ENCODE data around the gene EBLN2. TPM values are rescaled to one million over a fixed set of nuclear protein-coding genes. Genes with fewer than 3 reads are reported as not detected.

EBLN2 gene
- total RNA-seq (2014; rRNA removed; shearing (Covaris generic)) (9.3 and 9.9 TPM in 2 replicates), polyA plus RNA-seq (2016; fragmentation: Nextera tagmentation; extraction: Ambion mirVana) (4.7 and 5.1 TPM in 2 replicates)
- long read RNA-seq, partial matches to known transcripts: 0 of 1 reads
- long read RNA-seq, other reads (novel, unspliced or antisense): 0 of 1 reads

DNA sequence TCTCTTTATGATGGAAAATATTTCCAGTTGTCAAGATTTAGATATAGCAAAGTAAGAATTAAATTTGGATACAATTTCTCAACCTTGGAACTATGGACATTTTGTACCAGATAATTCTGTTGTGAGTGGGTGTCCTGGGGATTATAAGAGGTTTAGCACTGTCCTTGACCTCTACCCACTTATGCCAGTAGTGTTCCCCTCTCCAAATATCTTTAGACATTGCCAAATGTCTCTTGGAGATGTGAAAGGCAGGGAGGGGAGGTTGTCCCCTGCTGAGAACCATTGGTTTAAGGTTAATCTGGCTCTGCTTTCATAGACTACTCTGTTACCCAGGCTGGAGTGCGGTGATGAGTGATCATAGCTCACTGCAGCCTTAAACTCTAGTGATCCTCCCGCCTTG lies at the start of gene EBLN2:
Gene EBLN2, plus strand, starts transcription at position 244 of the 400 bp plus-strand sequence. CDS start 423 bp downstream, outside the sequence.
- Histone ChIP-seq H3K4me1 (ENCODE audit: insufficient read depth) (no peaks in the 10 kb centered on the region), H2AFZ (no peak within 1 kb of the TSS), H3K27me3 (ENCODE audit: insufficient read depth) (no peaks in the 10 kb centered on the region), H3K4me2 (no peak within 1 kb of the TSS), H4K20me1 (replicated peaks; ENCODE audit: insufficient read depth) (peaks cover 17% of the 10 kb centered on the region; the same call in 1 of the 2 replicates), H3F3A (replicated peaks; ENCODE audit: low read depth) (no peaks in the 10 kb centered on the region), H3K36me3 (ENCODE audit: insufficient read depth) (peaks cover 22% of the 10 kb centered on the region; the same call in 1 of the 2 replicates), H3K27ac (ENCODE audit: low read depth) (no peak within 1 kb of the TSS; the same call in 1 of the 2 replicates), H3K79me2 (replicated peaks; ENCODE audit: insufficient read depth) (peaks cover 12% of the 10 kb centered on the region), H3K9me2 (ENCODE audit: insufficient read depth) (no peaks in the 10 kb centered on the region), H3K4me3 (no peak within 1 kb of the TSS)
- DNase-seq (ENCODE audit: low spot score) (no peak), ATAC-seq (no peak)
- H3K9me3 Mint-ChIP-seq: no peaks in the 10 kb centered on the region
- no peak within 1 kb of the TSS for H3K4me3 Mint-ChIP-seq
- H3K27ac Mint-ChIP-seq: peak within 1 kb of the TSS; percentile 83
- peaks cover 5% of the 10 kb centered on the region; the same call in 2 of the 3 replicates for H3K4me1 Mint-ChIP-seq
- H3K36me3 Mint-ChIP-seq (ENCODE audit: low read depth): peaks cover 65% of the 10 kb centered on the region
- H3K27me3 Mint-ChIP-seq (ENCODE audit: insufficient read depth, low read depth, poor library complexity): no peaks in the 10 kb centered on the region
- TF ChIP-seq EZH2phosphoT487 (IDR thresholded peaks at IDR 0.05; ENCODE audit: unreplicated experiment) (no peak), STAT1 (IDR thresholded peaks at IDR 0.05; ENCODE audit: unreplicated experiment) (no peak), NANOG (IDR thresholded peaks at IDR 0.05; ENCODE audit: borderline replicate concordance) (no peak), ZNF331 (CRISPR knock-in tag; IDR thresholded peaks at IDR 0.05; ENCODE audit: low read depth) (no peak)
- TF ChIP-seq, protein P1, sequence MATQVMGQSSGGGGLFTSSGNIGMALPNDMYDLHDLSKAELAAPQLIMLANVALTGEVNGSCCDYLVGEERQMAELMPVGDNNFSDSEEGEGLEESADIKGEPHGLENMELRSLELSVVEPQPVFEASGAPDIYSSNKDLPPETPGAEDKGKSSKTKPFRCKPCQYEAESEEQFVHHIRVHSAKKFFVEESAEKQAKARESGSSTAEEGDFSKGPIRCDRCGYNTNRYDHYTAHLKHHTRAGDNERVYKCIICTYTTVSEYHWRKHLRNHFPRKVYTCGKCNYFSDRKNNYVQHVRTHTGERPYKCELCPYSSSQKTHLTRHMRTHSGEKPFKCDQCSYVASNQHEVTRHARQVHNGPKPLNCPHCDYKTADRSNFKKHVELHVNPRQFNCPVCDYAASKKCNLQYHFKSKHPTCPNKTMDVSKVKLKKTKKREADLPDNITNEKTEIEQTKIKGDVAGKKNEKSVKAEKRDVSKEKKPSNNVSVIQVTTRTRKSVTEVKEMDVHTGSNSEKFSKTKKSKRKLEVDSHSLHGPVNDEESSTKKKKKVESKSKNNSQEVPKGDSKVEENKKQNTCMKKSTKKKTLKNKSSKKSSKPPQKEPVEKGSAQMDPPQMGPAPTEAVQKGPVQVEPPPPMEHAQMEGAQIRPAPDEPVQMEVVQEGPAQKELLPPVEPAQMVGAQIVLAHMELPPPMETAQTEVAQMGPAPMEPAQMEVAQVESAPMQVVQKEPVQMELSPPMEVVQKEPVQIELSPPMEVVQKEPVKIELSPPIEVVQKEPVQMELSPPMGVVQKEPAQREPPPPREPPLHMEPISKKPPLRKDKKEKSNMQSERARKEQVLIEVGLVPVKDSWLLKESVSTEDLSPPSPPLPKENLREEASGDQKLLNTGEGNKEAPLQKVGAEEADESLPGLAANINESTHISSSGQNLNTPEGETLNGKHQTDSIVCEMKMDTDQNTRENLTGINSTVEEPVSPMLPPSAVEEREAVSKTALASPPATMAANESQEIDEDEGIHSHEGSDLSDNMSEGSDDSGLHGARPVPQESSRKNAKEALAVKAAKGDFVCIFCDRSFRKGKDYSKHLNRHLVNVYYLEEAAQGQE (IDR thresholded peaks at IDR 0.05; ENCODE audit: unreplicated experiment): no peak

DNA sequence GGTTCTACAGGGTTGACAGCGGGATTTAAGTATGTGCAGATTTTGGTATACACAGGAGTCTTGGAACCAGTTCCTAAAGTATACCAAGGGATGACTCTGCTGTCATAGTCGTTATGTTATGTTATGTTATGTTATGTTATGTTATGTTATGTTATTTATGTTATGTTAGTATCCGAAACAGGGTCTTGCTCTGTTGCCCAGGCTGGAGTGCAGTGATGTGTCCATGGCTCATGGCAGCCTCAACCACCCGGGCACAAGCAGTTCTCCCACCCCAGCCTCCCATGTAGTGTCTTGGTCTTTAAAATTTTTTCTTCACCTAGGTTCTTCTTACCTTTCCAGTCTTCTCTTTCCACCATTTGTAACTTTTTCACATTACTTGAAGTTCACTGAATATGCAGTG lies 43.2 kb upstream of the EBLN2 start:
- H3K36me3 Mint-ChIP-seq (ENCODE audit: low read depth): peaks cover 17% of the 10 kb centered on the region; the same call in 2 of the 3 replicates
- TF ChIP-seq EZH2 (IDR thresholded peaks at IDR 0.05; ENCODE audit: low read depth, unreplicated experiment) (no peak), ZNF114 (CRISPR knock-in tag; IDR thresholded peaks at IDR 0.05) (no peak), POLR2AphosphoS5 (IDR thresholded peaks at IDR 0.05; ENCODE audit: low read depth) (no peak), JUNB (IDR thresholded peaks at IDR 0.05; ENCODE audit: unreplicated experiment) (no peak)
- TF ChIP-seq, protein P1 (IDR thresholded peaks at IDR 0.05; ENCODE audit: unreplicated experiment): no peak

More for the DNA sequence above, 43.2 kb upstream of the EBLN2 start:
- peaks cover 21% of the 10 kb centered on the region for H3K4me1 ChIP-seq (ENCODE audit: insufficient read depth)
- H3K79me2 ChIP-seq (replicated peaks; ENCODE audit: insufficient read depth): no peaks in the 10 kb centered on the region; the same call in 1 of the 2 replicates
- H3K27me3 ChIP-seq (ENCODE audit: insufficient read depth): no peaks in the 10 kb centered on the region
- DNase-seq (ENCODE audit: low spot score): no peak
- H4K20me1 ChIP-seq (replicated peaks; ENCODE audit: insufficient read depth): peaks cover 74% of the 10 kb centered on the region
- H3K4me1 Mint-ChIP-seq: peaks cover 30% of the 10 kb centered on the region; the same call in 2 of the 3 replicates
- no peaks in the 10 kb centered on the region for H3K36me3 ChIP-seq (ENCODE audit: insufficient read depth)
- no peak overlapping the region for H2AFZ ChIP-seq
- peaks cover 2% of the 10 kb centered on the region for H3K27me3 Mint-ChIP-seq (ENCODE audit: insufficient read depth, low read depth, poor library complexity)
- H3K9me2 ChIP-seq (ENCODE audit: insufficient read depth): no peaks in the 10 kb centered on the region
- no peak overlapping the region for H3K27ac ChIP-seq (ENCODE audit: low read depth)
- H3F3A ChIP-seq (replicated peaks; ENCODE audit: low read depth): no peaks in the 10 kb centered on the region
- no peak overlapping the region for H3K4me3 Mint-ChIP-seq
- no peak overlapping the region for H3K4me3 ChIP-seq
- no peak overlapping the region for H3K27ac Mint-ChIP-seq
- H3K4me2 ChIP-seq: no peak overlapping the region
- ATAC-seq: no peak
- H3K9me3 Mint-ChIP-seq: no peaks in the 10 kb centered on the region

All from GM23338 (cell line).